ENCODE data around the gene MRAP.

Gene MRAP

DNA sequence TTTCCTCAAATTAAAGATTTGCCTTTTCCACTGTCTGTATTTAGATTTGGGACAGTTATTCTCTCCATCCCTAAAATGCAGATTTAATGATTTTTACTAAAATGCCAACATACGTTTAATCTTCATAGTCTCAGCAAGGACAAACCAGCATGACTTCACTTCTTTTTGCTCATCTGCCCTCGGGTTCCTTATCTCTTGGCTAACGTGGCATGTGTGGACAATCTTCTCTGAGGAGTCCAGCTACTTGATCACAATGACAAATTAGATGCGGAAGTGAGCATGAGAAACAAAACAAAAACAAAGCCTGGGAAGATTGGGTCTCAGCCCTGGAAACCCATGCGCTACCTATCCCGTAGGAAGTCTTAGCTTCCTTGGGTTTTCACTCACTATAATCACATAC, 1.0 kb downstream of the MRAP start:
- TF ChIP-seq, protein P1, sequence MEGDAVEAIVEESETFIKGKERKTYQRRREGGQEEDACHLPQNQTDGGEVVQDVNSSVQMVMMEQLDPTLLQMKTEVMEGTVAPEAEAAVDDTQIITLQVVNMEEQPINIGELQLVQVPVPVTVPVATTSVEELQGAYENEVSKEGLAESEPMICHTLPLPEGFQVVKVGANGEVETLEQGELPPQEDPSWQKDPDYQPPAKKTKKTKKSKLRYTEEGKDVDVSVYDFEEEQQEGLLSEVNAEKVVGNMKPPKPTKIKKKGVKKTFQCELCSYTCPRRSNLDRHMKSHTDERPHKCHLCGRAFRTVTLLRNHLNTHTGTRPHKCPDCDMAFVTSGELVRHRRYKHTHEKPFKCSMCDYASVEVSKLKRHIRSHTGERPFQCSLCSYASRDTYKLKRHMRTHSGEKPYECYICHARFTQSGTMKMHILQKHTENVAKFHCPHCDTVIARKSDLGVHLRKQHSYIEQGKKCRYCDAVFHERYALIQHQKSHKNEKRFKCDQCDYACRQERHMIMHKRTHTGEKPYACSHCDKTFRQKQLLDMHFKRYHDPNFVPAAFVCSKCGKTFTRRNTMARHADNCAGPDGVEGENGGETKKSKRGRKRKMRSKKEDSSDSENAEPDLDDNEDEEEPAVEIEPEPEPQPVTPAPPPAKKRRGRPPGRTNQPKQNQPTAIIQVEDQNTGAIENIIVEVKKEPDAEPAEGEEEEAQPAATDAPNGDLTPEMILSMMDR (IDR thresholded peaks at IDR 0.05; ENCODE audit: low read depth, low read length) = no peak

DNA sequence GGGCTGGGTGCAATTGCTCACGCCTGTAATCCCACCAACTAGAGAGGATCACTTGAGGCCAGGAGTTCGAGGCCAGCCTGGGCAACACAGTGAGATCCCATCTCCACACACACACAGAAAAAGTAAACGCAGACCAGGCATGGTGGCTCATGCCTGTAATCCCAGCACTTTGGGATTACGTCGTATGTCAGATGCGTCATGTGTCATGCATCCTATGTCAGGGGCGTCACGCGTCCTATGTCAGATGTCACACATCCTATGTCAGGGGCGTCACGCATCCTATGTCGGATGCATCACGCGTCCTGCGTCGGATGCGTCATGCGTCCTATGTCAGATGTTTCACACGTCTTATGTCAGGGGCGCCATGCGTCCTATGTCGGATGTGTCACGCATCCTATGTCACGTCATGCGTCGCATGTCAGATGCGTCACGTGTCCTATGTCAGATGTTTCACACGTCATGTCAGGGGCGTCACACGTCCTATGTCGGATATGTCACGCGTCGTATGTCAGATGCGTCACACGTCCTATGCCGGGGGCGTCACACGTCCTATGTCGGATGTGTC, 1.5 kb downstream of the MRAP start:
- TF ChIP-seq, protein P1 (IDR thresholded peaks at IDR 0.05; ENCODE audit: low read depth, low read length) = no peak
- H3K4me3 ChIP-seq (ENCODE audit: low read depth, low read length) = no peak overlapping the region

More for the DNA sequence above, 1.0 kb downstream of the MRAP start:
- H3K4me3 ChIP-seq (ENCODE audit: low read depth, low read length) = no peak overlapping the region

DNA sequence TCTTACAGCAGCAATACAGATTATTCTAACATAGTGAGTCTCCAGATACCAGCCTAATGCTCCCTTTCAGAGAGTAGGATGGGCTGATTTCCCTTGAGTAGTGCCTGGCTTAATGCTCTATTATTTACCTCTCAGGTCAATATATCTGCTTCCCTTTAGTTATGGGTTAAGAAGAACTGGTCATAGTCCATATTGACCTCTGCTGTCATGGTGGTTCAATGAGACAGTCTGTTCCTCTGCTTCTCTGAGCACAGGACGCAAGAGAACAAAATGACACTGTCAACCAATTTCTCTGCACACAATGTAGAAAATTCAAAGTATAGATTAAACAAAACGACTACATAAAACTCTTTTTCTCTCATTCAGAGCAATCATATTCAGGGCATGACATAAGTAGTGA, 2.9 kb downstream of the MRAP start:
- H3K4me3 ChIP-seq (ENCODE audit: low read depth, low read length) = no peak overlapping the region
- TF ChIP-seq, protein P1 (IDR thresholded peaks at IDR 0.05; ENCODE audit: low read depth, low read length) = no peak

DNA sequence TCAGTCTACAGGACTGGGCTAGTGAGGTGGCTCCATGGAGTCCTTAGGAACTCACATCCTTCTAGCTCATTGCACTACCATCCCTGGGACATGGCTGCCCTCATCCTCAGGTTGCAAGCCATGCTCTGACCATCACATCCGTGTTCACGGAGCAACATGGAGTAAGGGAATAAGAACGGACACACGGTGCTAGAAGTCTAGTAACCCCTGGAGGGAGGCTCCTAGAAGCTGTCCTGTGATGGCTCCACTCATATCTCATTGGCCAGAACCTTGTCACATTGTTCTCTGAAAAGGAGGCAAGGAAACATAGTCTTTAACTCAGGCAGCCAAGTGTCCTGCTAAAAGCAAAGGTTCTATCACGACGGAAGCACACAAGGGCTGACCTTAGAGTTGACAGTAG, 3.9 kb downstream of the MRAP start:
- TF ChIP-seq, protein P1 (IDR thresholded peaks at IDR 0.05; ENCODE audit: low read depth, low read length) = no peak
- H3K4me3 ChIP-seq (ENCODE audit: low read depth, low read length) = no peak overlapping the region

DNA sequence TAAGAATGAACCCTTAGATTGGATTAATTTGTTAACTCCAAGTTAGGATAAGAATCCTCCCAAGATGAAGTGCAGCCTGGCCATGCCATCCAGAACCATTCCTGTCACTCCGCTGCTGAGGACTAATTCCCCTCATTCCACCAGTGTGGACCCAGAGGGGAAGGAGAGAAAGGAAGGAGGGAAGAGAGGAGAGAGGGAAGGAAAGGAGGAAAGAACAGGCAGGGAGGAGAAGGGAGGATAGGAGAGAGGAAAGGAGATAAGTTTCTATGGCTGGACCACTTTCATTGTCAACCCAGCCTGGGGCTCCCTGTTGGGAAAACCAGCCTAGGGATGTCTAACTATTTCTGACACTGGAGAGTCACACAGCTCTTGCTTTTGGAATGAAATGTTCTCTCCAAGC, 4.7 kb downstream of the MRAP start:
- TF ChIP-seq, protein P1 (IDR thresholded peaks at IDR 0.05; ENCODE audit: low read depth, low read length) = no peak
- no peak overlapping the region for H3K4me3 ChIP-seq (ENCODE audit: low read depth, low read length)

DNA sequence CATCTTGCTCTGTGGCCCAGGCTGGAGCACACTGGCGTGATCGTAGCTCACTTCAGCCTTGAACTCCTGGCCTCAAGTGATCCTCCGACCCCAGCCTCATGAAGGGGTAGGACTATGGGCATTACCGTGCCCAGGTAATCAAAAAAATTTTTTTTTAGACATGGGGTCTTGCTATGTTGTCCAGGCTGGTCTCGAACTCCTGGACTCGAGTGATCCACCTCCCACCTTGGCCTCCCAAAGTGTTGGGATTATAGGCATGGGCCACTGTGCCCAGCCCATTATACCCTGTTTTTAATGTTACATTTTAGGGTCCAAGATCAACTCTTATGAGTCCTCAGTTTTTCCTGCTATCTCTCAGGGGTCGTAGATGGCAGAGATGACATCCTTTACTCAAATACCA, 6.3 kb downstream of the MRAP start:
- TF ChIP-seq, protein P1 (IDR thresholded peaks at IDR 0.05; ENCODE audit: low read depth, low read length) = no peak
- H3K4me3 ChIP-seq (ENCODE audit: low read depth, low read length) = no peak overlapping the region

DNA sequence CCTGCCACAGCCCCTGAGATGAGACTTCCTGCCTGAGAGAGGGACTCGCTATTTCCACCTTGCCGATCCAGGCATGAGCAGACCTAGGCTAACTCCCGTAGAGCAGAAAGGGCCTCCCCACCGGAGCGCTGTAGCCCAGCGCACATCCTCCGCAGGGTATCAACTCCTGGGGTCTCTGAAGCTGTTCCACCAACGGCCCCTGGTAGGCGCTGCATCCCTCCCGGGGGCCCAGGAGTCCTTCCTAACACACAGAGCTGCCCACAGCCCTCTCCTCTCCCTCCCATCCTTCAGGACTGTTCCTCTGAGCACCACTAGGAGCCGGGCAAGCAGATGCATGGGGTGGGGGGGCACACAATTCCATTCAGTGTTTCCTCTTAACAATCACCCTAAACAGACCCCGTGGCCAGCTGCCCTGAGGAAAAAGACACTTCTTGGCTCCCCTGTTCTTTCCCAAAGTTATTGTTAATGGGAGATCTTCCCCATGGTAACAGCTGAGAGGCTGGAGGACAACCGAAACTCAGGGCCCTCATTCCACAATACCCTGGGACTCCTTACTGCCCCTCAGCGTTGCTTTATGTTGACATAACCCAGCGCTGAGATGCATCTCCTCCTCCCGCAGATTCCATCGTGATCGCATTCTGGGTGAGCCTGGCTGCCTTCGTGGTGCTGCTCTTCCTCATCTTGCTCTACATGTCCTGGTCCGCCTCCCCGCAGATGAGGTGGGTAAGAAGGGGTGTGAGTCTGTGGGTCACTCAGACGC, 7.5 kb downstream of the MRAP start:
- TF ChIP-seq, protein P1 (IDR thresholded peaks at IDR 0.05; ENCODE audit: low read depth, low read length) = peak; percentile 35; the same call in 1 of the 2 replicates
- no peak overlapping the region for H3K4me3 ChIP-seq (ENCODE audit: low read depth, low read length)

All from WI38 (cell line).